GM18870 (cell line): ENCODE data around the gene CATSPERE.
"Not testable (repeated sequence)": the region's sequence is repeated elsewhere in the genome, so short reads cannot be mapped to it uniquely, and the experiment has no call there.

ENCODE experiments used
- ATAC-seq: cut with Tn5 transposase; IDR thresholded peaks from one replicate; pipeline ENCODE4 v1.9.1; 2021; ENCODE audit warnings: moderate library complexity; ENCODE audit not compliant: unreplicated experiment

Gene CATSPERE

DNA sequence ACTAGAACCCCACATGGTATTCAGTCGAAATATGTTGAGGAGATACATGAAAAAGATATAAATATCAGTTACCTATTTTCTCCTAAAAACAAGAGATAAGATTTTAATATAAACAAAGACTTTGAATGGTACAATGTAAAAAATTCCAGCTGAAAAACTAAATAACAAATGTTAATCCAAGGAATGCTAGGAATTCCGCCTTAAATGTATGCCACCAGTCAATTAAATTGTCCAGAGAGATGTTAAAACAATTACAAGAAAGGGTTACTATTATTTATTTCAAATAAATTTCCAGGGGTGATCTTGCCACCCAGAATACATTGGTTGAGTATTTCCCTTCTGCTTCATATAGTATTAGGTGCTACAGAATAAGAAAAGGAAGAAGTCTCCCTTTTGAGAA, 13.5 kb upstream of the CATSPERE start:
- no peak for ATAC-seq

DNA sequence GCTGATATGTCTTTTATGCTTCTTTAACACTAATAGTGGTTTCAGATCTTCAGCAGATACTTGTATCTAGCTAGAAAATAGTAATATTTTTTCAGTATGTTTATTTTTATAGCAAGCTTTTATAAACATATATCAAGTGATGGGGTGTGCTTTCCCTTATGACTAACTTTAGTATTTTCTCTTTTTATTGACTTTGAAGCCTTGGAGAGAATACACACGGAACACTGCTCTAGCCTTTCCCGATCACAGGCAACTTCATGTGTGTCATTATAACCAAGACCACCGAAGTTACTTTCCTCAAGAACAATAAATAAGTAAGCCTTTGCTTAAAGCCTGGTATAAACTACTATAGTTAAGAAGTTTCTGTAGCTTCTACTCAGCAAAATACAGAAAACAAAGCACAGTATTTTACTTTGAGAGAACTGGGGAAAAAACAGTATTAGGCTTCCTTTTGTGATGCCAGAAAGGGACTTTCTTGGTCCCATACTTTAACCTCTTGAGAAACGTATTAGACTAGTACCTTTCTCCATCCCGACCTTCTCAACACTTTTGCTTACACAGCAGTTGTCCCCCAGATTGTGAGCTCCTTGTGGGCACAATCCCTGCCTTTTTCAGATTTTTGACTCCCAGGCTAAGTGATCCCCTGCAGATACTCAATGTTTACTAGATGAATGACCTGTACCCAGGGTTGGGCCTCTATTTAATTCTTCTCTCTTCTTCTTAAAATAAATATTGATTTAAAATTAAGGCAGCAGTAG, 12.6 kb upstream of the CATSPERE start:
- ATAC-seq = no peak

GRCh38 chr1:244449936-244450508, 11.1 kb upstream of the CATSPERE start:
- ATAC-seq = no peak

- peak; percentile 27 for ATAC-seq
These were observed 10.2 kb upstream of the CATSPERE start for GRCh38 chr1:244450597-244451538.

DNA sequence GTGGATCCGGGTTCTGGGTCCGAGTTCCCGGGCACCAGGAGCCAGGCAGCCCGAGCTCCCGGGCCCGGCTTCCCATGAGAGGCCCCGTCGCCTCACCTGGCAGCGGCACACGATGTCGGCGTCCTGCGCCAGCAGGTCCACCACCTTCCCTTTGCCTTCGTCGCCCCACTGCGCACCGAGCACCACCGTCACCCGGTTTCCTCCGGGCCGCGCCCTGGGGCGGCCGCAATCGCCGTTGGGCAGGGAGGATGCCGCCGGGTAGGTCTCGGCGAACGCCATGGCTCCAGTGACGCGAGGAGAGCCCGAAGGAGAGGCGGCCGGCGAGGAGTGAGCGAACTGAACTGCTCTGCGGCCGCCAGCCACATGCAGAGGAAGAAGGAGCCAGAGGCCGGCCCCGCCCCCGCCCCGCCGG, 9.5 kb upstream of the CATSPERE start, which contains the start of gene ADSS2:
Gene ADSS2 (minus strand): TSS at position 371 of the 412 bp plus-strand sequence. CDS start 92 bp downstream, at position 279.
- no peak for ATAC-seq

GRCh38 chr1:244451951-244452795, 8.9 kb upstream of the CATSPERE start:
- ATAC-seq = peak; percentile 86

DNA sequence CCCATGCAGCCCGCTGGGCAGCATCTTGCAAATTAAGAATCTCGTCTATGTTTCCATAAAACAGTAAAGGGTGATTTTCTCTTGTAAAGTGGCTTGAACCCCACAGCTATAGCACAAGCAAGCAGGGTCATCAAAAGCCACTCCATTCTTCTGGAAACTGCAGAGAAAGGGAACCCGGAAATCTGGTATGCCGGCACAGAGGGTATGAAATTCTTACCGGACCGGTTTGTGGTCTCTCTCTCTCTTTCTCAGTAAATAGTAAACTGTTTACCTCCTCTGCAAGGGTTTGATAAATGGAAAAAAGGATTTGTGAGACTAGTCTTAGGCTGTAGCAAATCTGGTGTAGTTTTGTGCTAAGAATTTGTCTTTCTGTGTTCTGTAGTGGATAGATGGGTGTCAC, 6.7 kb upstream of the CATSPERE start:
- ATAC-seq = no peak

DNA sequence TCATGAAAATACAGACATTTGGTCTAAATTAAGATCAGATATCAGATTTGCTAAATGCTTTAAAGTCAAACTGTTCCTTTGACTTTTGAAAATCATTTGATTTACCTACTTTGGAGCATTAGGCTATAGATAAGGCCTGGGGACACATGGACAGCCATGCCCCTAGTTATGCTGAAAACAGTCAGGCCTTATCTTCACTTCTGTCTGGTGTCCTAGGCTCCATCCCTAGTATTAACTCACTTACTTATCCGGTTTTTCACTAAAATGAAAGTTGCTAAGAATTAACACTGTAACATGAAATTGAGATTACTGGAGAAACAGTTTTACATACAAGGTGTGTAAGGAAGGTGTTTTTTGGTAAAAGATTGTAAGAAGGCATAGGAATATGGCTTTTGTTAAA, 4.5 kb upstream of the CATSPERE start:
- no peak for ATAC-seq

DNA sequence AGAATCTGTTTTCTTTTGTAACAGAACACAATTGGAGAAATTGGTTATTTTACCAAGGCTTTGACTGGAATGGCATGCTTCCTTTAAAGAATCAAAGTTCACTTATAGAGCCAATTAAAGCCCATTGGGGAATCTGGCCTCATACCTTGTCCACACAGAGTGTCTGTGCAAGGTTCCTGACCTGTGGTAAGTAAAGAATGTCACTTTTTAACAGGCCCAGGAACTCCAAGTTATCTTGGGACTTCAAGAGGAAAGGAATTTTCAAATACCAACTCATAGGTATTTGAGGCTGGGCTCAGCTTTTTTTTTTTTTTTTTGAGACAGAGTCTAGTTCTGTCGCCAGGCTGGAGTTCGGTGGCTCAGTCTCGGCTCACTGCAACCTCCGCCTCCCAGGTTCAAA, 2.3 kb upstream of the CATSPERE start:
- ATAC-seq = no peak

- ATAC-seq = no peak
These were observed 876 bp upstream of the CATSPERE start for GRCh38 chr1:244460197-244460596.

GRCh38 chr1:244466724-244467123, 5.7 kb downstream of the CATSPERE start:
- no peak for ATAC-seq

GRCh38 chr1:244473059-244473605, 12.1 kb downstream of the CATSPERE start:
- no peak for ATAC-seq

DNA sequence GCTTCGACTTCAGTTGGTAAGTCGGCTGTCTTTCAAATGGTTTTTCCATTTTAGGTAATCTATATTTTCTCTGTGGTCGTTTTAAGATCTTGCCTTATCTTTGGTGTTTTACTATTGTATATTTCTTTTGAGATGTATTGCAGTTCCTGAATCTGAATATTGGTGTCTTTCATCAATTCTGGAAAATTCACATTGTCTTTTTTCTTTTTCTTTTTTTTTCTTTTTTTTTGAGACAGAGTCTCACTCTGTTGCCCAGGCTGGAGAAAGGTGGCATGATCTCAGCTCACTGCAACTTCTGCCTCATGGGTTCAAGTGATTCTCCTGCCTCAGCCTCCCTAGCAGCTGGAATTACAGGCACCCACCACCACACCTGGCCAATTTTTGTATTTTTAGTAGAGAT, 23.9 kb downstream of the CATSPERE start:
- not testable (repeated sequence) for ATAC-seq

- no peak for ATAC-seq
These were observed 33.6 kb downstream of the CATSPERE start for GRCh38 chr1:244494653-244495052.

DNA sequence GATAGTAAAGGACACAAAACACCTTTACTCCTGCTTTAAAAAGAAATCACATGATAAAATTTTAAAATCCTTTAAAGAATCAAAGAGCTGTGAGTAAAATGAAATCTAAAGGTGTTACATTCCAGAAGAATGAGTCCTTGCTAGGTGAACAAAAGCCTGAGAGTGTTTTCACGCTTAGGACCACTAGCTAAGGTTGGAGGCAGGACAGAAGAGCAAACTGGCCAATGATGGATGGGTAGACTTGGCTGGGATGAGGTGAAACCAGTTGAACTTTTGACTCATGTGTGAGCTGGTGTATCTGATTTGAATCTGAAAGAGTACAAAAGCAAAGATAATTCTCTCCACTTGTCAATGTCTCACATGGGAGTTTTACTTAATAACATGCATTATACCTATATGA, 35.1 kb downstream of the CATSPERE start:
- no peak for ATAC-seq

- no peak for ATAC-seq
These were observed 36.7 kb downstream of the CATSPERE start for GRCh38 chr1:244497805-244498204.

DNA sequence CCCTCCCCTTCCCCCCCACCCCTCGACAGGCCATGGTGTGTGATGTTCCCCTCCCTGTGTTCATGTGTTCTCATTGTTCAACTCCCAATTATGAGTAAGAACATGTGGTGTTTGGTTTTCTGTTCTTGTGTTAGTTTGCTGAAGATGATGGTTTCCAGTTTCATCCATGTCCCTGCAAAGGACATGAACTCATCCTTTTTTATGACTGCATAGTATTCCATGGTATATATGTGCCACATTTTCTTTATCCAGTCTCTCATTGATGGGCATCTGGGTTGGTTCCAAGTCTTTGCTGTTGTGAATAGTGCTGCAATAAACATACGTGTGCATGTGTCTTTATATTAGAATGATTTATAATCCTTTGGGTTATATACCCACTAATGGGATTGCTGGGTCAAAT, 38.4 kb downstream of the CATSPERE start:
- ATAC-seq = not testable (repeated sequence)

GRCh38 chr1:244500515-244500914, 39.4 kb downstream of the CATSPERE start:
- ATAC-seq = not testable (repeated sequence)

DNA sequence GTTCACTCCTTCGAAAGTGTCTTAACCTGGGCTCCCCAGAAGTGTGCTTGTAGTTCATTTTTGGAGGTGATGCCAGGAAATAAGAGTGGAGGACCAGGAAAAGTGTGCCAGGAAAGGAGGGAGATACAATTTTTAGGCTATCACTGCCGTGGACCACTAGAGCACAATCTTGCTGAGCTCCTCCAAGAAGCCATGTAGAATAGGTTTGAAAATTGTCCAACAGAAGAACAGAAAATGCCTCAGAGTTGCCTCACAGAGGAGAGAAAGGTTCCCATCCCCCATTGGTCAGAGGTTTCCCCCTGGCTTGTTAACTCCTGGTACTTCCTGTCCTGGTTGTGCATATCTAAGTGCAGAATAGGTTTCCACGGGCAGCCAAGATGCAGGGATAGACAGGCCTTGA, 41.6 kb downstream of the CATSPERE start:
- ATAC-seq = no peak

GRCh38 chr1:244513493-244513892, 52.4 kb downstream of the CATSPERE start:
- no peak for ATAC-seq
